ENCODE measurements around the gene TWIST1. TPM values are rescaled to one million over a fixed set of nuclear protein-coding genes. Genes with fewer than 3 reads are reported as not detected.

Gene TWIST1
- total RNA-seq, 1 experiment from 2014 or later: not detected

DNA sequence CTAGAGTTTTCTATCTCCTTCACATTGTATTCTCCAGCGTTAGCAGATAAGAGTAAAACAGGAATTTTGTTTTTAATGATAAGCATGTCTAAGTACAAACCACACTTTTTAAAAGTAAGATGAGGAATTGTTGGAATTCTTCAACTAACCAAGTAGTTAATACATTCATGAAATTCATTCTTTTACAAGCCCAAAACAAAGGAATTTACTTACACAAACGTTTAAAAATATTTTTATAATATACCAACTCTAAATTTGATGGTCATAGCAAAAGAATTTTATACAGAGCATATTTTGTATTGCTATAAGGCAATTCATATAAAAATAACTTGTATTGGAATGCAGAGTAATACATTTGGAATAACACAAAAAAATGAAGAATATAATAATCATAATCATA, 51.3 kb downstream of the TWIST1 start:
- POLR2A ChIA-PET: no interaction called here
- no peak for TF ChIP-seq POLR2AphosphoS5 (IDR thresholded peaks at IDR 0.05; ENCODE audit: low read depth, low read length)
- TF ChIP-seq SIN3A (IDR thresholded peaks at IDR 0.05; ENCODE audit: borderline replicate concordance, insufficient read depth, low read depth, low read length): no peak
- TF ChIP-seq, protein P1, sequence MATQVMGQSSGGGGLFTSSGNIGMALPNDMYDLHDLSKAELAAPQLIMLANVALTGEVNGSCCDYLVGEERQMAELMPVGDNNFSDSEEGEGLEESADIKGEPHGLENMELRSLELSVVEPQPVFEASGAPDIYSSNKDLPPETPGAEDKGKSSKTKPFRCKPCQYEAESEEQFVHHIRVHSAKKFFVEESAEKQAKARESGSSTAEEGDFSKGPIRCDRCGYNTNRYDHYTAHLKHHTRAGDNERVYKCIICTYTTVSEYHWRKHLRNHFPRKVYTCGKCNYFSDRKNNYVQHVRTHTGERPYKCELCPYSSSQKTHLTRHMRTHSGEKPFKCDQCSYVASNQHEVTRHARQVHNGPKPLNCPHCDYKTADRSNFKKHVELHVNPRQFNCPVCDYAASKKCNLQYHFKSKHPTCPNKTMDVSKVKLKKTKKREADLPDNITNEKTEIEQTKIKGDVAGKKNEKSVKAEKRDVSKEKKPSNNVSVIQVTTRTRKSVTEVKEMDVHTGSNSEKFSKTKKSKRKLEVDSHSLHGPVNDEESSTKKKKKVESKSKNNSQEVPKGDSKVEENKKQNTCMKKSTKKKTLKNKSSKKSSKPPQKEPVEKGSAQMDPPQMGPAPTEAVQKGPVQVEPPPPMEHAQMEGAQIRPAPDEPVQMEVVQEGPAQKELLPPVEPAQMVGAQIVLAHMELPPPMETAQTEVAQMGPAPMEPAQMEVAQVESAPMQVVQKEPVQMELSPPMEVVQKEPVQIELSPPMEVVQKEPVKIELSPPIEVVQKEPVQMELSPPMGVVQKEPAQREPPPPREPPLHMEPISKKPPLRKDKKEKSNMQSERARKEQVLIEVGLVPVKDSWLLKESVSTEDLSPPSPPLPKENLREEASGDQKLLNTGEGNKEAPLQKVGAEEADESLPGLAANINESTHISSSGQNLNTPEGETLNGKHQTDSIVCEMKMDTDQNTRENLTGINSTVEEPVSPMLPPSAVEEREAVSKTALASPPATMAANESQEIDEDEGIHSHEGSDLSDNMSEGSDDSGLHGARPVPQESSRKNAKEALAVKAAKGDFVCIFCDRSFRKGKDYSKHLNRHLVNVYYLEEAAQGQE (IDR thresholded peaks at IDR 0.05; ENCODE audit: insufficient read depth in 1 of 2, low read depth in 2 of 2, low read length in 1 of 2): no peak
- Histone ChIP-seq H3K4me3 (ENCODE audit: low read depth in 2 of 2, low read length in 2 of 2) (no peak overlapping the region), H3K4me1 (ENCODE audit: control insufficient read depth, insufficient read depth, low read length) (no peaks in the 10 kb centered on the region), H3K27me3 (ENCODE audit: control insufficient read depth, insufficient read depth, low read length) (no peaks in the 10 kb centered on the region), H3K36me3 (ENCODE audit: control insufficient read depth, insufficient read depth, low read length) (no peaks in the 10 kb centered on the region), H3K27ac (ENCODE audit: low read length) (no peak overlapping the region), H3K9me3 (ENCODE audit: control insufficient read depth, insufficient read depth, low read depth, low read length) (no peaks in the 10 kb centered on the region)
- DNase-seq (ENCODE audit: low read depth, low spot score) (no peak), ATAC-seq (no peak)
- no TSS peak for BruUV-seq (replicated peaks)
- intact Hi-C loops (cut with micrococcal nuclease; ENCODE audit: unreplicated experiment) (no loop called here), in situ Hi-C loops (cut with HindIII; ENCODE audit: low pct_unique_long_range_greater_than_20kb, low sequenced_read_pairs) (no loop called here)
- CTCF ChIA-PET: no interaction called here

Other genes with a start within 250 kb of the TWIST1 start
- not detected for gene FERD3L, start 27.8 kb upstream of the TWIST1 start, total RNA-seq (2021; ENCODE audit: unreplicated experiment)